Activated CD4-positive, alpha-beta T cell treated with anti-CD3 and anti-CD28 coated beads, Interleukin-10, Interleukin-2, amounts not matched to agents 100 ng/mL and 50 ng/mL, durations not matched to agents 16 hours and 8 hours (primary cell): ENCODE measurements around the gene CHEK1.
"Not testable (repeated sequence)": the region's sequence is repeated elsewhere in the genome, so short reads cannot be mapped to it uniquely, and the experiment has no call there.

ENCODE experiments used
- DNase-seq: peaks from one replicate; pipeline ENCODE4 v3.0.0-alpha.2; 2020

The CHEK1 gene

DNA sequence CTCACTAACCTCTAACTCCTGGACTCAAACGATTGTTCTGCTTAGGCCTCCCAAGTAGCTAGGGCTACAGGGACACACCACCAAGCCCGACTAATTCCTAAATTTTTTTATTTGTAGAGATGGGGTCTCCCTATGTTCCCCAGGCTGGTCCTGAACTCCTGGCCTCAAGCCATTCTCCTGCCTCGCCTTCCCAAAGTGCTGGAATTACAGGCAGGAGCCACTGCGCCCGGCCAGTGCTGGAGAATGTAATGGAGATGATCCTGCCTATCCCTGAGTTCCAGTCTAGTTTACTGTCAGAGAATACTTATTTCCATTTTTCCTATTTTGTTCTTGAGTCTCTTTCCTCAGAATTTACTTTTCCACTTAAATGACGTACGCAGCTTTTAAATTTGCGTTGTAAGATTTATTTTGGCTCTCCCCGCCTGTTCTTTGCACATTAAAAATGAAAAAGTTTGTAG lies at the start of gene CHEK1:
TSS of gene CHEK1 (plus strand) at position 408 of the 458 bp plus-strand sequence. CDS start 1,606 bp downstream, outside the sequence.
- no peak for DNase-seq

DNA sequence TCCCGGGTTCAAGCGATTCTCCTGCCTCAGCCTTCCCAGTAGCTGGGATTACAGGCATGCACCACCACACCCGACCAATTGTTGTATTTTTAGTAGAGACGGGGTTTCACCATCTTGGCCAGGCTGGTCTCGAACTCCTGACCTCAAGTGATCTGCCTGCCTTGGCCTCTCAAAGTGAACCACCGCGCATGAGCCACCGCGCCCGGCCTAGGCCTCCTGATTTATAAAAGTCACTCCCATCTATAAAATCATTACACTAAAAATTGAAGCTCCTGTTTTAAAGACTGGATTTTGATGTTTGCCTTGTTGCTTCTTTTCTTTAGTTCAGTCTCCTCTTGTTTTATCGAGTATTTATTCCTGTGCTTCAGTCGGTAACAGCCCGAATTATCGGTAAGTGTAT lies 47.8 kb upstream of the CHEK1 start:
- DNase-seq, result not testable (repeated sequence)

DNA sequence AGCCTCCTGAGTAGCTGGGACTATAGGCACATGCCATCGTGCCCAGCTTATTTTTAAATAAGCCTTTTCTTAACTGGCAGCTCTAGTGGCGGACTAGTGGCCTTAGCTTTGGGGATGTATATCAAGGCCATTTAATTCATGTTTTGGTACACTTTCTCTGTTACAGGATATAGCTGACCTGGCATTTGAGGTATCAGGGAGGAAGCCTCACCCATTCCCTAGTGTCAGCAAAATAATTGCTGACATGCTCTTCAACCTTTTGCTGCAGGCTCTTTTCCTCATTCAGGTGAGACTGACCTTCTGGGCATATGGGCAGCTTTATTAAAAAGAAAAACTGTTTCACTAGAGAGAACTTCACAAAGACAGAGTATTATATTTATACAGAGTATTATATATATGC lies 46.2 kb upstream of the CHEK1 start:
- no peak for DNase-seq

DNA sequence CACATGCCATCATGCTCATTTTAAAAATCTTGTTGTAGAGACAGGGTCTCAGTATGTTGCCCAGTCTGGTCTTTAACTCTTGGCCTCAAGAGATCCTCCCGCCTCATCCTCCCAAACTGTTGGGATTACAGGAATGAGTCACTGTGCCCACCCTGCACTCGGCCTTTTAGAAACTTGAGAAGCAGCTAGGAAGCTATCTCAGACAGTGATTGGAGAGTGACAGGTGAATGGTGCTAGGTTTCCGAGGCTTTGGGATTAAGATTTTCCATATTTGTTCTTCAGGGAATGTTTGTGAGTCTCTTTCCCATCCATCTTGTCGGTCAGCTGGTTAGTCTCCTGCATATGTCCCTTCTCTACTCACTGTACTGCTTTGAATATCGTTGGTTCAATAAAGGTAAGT lies 45.2 kb upstream of the CHEK1 start:
- no peak for DNase-seq

DNA sequence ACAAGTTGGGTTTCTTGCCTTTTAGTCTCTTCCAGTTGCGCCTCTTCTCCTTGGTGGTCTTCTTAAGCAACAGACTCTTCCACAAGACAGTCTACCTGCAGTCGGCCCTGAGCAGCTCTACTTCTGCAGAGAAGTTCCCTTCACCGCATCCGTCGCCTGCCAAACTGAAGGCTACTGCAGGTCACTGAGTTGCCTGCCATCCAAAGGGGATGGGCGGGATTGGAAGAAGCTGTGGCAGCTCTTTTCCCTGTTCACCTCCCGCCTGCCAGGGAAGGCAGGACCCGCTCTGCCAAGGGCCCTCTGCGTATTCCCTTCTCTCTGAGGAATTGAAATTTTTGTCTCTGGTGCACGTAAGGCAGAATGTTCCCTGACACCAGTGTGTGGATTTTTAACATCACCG lies 41.5 kb upstream of the CHEK1 start:
- DNase-seq, result no peak

DNA sequence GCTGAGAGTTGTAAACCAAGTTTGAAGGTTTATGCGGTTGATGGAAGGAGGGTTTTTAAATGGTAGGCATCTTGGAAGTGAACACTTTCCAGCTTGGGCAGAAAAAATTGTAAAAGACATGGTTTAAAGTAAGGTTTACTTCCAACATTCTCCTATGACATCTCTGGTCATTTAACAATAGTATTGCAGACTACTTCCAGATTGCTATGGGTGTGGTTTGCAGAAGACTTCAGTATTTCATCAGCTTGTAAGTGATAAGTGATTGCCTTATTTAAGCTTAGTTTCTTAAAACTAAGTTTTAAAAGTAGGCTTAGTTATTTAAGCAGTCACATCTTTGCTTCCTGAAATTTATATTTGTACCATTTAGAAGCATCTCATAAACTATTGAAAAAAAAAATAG lies 39.5 kb upstream of the CHEK1 start:
- DNase-seq, result no peak

DNA sequence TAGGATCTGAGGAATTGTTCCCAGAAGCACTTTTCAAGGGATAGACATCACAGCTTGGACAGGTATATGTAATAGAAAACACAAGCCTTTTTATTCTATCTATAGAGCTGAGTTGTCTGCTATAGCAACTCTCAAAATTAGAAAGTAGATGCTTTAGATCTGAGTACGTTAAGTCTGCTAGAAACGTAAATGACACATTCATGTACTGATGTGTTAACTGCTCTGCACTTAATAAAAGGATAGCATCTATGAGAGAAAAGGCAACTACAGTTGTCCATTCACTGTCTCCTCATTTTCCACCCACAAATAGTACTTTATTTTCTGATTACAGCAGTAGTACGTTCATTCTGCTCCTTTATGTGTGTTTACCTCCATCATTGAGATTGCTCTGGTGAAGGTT lies 38.3 kb upstream of the CHEK1 start:
- DNase-seq, result peak; percentile 66

DNA sequence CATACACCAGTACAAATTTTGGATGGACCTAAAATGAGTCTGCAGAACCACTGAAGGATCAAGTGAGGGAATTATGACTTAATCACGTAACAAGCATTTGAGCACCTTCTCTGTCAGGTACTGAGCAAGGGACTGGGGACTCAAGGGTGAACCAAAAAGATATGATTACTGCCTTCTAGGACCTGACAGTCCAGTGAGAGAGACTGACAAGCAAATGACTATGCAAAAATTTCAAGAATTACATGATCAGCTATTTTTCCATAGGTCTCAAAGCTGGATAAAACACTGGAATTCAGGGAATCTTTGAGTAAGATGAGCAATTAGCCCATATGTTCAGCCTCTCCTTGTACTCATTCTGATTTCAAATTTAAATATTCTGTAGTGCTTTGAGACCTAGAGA lies 37.5 kb upstream of the CHEK1 start:
- DNase-seq, result no peak

DNA sequence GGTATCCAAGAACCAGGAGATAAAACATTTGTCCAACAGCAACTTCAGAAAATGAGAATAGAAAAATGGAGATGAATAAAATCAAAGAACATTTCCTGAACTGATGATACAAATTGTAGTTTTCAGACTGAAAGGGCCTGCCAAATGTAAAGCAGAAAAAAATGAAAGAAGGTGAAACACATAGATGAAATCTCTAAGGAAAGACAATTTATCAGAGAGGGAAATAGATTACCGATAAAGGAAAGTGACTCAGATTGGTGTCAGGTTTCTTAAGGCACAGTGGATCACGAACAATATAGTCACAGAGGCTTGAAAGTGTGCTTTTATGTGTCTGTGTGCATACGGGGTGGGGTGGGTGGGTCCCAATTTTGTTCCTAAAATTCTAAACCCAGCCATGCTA lies 36.5 kb upstream of the CHEK1 start:
- DNase-seq, result peak; percentile 45

DNA sequence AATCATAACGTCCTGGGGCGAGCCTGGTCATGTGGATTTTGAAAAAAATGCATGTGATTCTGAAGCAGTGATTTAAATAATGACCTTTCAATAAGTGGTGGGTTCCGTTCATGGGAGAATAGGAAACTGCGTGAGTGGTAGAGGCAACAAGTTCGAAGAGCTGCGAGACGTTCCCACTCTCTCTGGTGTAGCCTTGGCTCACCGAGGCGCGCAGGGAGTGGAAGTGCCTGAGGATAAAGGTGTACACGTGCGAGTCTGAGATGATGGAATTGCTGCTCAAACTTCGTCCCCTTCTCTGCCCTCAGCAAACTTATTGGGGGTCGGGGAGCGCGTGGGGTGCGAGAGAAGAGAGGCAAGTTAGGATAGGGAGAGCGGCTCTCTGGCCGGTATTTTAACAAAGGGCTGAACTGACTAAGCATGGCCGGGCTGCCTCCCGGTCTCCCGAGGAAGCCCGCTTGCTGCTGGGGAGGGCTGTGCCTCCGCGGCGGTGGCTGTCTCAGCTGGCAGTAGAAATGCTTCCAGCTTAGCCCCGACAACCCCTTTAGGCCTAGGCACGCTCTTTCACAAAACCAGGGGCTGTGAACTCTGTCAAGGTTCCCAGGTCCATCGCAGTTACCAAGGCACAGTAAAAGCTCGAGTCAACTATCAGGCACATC lies 33.2 kb upstream of the CHEK1 start:
- DNase-seq, result peak; percentile 40

DNA sequence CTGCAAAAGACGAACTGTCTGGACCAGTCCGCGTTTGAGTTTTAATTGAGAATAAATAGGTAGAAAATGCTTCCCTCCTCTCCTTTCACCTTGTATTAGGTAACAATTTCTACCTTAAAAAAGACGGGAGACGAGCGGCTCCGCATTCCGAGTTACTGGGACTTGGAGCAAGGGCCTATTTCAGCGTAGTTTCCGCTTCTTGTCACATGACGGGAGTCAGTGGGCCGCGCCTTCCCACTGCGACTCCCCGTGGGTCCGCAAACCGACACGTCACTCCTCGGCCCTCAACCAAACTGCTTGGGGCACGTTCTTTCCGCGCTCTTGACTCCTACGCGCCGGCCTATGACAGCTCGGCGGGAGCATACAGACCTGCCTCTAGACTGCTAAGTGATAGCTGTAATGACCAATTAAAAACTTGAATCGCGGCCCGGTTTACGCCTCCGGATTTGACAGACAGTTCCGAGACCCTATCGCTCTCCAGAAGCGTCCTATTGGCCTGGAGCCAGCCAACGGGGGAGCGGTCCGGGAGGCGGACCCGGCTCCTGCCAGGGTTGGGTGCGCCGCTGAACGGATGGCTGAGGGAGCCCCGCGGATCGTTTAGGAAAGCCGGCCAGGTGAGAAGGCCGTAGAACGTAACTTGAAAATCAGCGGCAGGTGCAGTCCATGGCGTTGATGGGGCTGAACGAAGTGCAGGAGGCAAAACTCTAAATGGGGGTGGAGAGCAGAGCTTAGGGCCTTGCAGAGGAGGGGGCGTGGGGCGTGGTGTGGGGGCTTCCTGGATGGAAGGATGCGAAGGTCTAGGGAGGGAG lies 32.5 kb upstream of the CHEK1 start, which contains the start of gene STT3A:
TSS of gene STT3A (plus strand) at position 548 of the 809 bp plus-strand sequence. CDS start 3,064 bp downstream, outside the sequence.
- DNase-seq, result peak; percentile 99

DNA sequence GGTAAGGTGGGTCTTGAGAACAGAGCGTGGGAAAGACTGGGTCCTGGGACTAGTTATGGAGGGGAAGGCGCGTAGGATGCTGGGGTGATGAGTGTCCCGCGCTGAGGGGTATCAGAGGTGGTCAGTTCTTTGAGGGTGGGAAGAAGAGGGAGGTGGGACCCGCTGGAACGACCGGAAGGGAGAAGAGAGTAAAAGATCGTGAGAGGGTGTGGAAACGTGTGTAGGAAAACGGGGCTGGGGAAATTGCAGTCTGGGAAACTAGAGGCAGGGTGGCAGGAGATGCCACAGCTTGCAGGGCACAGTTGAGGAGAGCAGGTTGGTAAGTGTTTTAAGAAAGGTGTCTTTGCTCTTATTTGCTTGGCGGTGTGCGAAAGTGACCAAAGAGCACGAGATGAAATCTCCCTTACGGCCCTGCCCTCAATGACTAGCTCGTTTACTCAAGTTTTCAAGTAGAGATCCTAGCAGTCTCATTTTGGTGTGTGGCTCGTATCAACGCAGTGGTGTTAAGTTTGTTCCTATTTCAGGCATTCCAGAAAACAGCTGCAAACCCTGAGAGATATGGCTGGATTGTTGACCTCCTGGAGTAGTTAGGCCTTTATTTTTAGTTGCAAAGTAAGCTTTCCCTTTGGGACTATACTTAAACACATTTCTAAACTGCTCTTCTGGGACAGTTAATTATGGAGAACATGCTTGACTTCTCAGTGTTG lies 31.7 kb upstream of the CHEK1 start:
- peak; percentile 24 for DNase-seq

DNA sequence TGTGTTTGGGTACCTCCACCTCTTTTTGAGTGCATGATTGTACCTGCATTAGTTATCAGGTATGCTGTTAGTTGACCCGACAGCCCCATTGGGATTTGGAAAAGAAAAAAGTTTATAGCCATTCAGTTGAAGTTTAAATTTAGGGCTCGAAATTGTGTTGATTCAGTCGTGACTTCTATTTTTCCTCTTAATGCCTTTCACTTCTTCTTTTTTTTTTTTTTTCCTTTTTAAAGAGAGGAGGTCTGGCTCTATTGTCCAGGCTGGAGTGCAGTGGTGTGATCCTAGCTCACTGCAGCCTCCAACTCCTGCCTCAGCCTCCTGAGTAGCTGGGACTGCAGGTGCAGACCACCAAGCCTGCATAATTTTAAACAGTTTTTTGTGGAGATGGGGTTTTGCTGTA lies 30.0 kb upstream of the CHEK1 start:
- DNase-seq, result no peak

DNA sequence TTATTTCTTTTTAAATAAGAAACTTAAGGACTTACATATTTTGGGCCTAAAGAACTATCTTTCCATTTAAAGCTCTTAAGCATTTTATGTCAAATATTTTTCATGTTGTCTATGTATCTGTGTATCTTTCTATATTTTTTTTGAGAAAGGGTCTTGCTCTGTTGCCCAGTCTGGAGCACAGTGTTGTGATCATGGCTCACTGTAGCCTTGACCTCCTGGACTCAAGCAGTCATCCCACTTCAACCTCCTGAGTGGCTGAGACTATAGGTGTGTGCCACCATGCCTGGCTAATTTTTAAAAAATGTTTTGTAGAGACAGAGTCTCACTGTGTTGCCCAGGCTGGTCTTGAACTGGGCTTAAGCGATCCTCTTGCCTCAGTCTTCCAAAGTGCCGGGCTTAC lies 24.3 kb upstream of the CHEK1 start:
- DNase-seq, result no peak

DNA sequence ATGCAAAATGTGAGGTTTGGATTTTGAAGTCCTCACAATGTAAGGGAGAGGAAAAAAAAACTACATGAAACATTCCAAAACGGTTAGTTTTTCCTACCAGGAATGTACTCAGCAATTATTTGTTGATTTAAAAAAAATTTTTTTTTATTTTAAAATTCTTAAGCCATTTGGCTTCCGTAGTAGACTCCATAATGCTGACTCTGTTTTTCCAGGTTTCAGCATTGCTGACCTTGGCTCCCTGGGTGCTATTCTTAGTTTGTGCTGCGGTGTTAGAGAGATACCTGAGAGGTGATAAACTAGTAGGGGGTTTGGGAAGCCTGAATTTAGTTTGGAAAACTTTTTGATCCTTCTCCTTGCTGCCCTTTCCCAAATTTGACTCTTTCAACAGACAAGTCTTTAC lies 21.8 kb upstream of the CHEK1 start:
- no peak for DNase-seq

DNA sequence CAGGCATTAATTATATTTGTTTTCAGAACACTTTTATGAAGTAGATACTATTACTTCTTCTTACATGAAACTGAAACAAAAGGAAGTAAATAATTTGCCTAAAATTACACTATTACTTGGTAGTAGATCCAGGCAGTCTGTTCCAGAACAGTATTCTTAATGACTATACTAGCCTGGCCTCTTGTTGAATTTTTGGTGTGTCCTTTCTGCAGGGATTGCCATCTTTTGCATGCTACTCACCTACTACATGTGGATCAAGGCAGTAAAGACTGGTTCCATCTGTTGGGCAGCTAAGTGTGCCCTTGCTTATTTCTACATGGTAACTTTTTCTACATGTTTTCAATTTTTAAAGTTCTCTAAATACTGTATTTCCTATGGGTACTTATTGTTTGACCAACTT lies 19.5 kb upstream of the CHEK1 start:
- DNase-seq, result no peak

DNA sequence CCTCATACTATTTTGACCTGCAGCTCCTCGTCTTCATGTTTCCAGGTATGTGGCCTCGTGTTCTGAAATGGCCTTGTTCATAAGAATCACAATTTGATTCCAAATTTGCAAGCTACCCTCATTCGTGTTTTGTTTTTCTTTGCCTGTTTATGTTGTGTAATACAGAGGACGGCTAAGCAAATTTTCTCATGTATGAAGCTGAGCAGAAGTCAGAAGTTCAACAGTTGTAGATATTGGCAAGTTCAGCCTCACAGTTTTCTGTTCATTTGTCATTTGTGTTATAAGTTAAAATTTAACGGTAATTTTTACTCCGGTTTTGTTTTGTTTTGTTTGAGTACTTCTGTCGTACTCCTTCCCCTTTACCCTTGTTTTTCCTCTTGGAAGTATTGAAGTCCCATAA lies 15.4 kb upstream of the CHEK1 start:
- no peak for DNase-seq

DNA sequence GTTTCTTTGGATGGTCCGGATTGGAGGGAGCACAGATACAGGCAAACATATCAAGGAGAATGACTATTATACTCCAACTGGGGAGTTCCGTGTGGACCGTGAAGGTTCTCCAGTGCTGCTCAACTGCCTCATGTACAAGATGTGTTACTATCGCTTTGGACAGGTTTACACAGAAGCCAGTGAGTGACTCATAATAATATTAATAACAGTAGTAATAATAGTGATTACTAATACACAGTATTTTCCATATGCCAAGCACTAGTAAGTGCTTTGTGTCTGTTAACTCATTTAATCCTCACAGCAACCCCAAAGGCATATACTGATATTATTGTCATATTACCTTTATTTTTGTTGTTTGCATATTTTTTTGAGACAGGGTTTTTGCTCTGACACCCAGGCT lies 6.6 kb upstream of the CHEK1 start:
- no peak for DNase-seq

DNA sequence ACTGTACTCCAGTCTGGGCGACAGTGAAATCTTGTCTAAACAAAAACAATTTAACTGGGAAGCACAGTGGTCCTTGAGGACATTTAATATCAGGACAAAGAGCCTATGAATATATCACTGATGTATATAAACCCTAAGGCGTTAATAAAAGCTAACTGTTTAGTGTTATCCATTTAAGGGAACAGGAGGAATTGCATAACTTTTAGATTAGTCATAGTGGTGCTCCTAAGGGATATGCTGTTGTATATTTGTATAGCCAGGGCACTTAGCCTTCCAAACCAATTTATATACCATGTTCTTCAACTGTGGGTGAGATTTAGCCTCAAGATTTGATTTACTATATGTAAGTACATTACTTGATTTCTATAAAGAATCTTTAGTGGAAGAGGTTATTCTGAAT lies 3.0 kb upstream of the CHEK1 start:
- DNase-seq, result no peak

DNA sequence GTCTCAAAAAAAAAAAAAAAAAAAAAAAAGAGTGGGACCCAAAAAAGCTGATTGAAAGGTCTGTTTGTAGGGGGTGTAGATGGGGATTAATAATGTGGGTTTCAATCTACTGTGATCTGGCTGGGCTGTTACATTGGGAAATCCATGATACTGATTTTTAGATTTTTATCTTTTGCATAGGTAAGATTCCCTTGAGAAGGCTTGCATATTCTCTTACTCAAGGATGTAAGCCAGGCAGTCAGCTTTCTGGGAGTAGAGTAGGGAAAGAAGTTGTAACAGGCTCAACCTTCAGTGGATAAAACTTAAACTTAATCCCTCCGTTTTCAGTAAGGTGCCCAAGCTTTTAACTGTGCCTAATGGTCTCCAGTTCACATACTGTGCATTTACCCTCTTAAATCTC lies 1.9 kb upstream of the CHEK1 start:
- no peak for DNase-seq

DNA sequence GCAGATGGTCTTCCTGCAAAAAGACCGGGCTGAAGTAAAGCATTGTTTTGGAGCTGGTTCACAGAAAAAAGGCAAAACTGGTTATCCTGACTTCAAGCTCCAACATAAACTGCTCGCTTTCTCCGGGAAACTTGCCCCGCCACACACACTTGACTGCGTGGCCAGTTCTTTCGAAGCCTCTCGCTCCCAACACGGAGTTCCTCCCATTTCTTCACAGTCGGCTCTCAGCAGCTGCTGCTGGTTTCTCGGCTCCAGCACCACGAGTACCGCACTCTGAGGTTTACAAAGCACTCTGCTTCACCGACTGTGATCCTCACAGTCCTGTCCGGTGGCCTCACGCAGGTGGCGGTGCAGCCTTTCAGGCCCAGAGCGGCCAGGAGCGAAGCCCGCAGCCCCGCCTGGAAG lies 264 bp downstream of the CHEK1 start:
- no peak for DNase-seq

DNA sequence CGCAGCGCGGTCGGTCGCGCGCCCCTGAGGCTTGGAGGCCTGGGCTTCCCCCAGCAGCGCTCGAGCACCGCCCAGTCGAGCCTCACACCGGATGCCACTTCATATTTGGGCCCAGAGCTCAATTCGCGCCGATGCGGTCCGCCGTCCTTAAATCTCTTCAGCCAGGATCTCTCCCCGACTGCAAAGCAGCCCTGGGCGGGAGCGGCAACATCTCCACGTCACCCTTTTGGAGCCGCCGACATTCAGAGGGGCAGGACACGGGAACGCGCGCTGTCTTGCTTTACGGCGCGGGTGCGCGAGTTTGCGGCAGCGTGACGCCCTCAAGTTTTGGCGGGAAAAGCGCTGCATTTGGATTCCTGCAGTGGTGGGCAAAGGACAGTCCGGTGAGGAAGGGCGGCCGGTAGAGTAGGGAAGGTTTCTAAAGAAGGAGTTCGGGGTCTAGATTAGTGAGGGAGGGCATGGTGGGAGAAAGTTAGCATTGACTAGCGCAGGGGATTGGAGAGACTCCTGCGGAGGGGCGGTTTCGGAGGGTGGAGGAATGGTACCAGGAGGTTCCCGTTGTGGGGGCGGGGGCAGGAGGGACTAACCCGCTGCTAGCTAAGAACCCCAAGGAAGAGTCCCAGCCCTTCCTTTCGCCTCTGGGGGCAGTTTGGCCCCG lies 796 bp downstream of the CHEK1 start:
- DNase-seq, result peak; percentile 94

DNA sequence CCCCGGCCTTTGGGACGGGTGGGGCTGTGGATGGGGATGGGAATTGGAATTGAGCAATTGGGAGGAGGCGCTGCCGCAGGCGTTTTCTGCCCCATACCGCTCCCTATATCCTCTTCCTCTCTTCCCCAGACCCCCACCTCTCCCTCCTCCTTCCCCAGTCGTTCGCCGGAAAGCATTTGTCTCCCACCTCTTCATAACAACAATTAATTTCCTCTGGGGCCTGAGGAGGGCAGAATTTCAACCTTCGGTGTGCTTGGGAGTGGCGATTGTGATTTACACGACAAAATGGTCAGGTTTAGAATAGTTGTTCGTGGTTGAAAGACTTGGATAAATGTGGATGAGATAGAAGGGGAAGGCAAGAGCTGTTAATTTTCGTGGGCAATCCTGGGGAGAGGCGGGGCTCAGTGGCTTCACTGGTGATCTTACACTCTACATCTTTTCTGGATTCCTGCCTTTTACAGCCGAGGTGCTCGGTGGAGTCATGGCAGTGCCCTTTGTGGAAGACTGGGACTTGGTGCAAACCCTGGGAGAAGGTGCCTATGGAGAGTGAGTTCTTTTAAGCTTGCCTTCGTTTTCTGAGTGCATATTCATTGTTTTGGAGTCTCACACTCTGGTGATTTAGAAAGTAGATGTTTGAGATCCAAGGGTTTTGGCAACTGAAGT lies 1.5 kb downstream of the CHEK1 start:
- peak; percentile 53 for DNase-seq
